Kidney (tissue), 14 donors: Measurements from ENCODE around the gene PEA15. TPM values are rescaled to one million over a fixed set of nuclear protein-coding genes. Genes with fewer than 3 reads are reported as not detected.

ENCODE experiments used
- DNase-seq, 5 donors: peaks; one replicate each; pipeline ENCODE4 v3.0.0-alpha.2; 2013 to 2020
- FAIRE-seq: peaks from 2 replicates; lab custom pipeline; 2012; peaks lifted over from hg19 to GRCh38; lab: Jason Lieb, UNC
- H3K27ac ChIP-seq, 2 donors: one replicate each; pipeline ENCODE4 v1.7.0; 2013; ENCODE audit warnings: low read depth in 2 of 2, low read length in 2 of 2, inconsistent platforms in 1 of 2
- H3K27me3 ChIP-seq: one replicate; pipeline ENCODE4 v1.7.1; 2013; ENCODE audit warnings: low read length, inconsistent platforms; ENCODE audit not compliant: control insufficient read depth, insufficient read depth
- H3K36me3 ChIP-seq, 3 donors: one replicate each; pipeline versions ENCODE4 v1.7.0 to v1.7.1; 2013; ENCODE audit warnings: low read length in 3 of 3, control low read depth in 1 of 3, inconsistent platforms in 1 of 3; ENCODE audit not compliant: insufficient read depth in 3 of 3, control insufficient read depth in 2 of 3
- H3K4me1 ChIP-seq, 3 donors: one replicate each; pipeline versions ENCODE4 v1.7.0 to v1.7.1; 2013; ENCODE audit warnings: low read length in 3 of 3, inconsistent platforms in 1 of 3, low read depth in 1 of 3; ENCODE audit not compliant: control insufficient read depth in 2 of 3, insufficient read depth in 2 of 3
- H3K4me3 ChIP-seq, 3 donors: one replicate each; pipeline versions ENCODE4 v1.7.0 to v1.8.1; 2013; ENCODE audit warnings: low read length in 3 of 3, control low read depth in 1 of 3, inconsistent platforms in 1 of 3
- H3K9ac ChIP-seq, 3 donors: one replicate each; pipeline versions ENCODE4 v1.7.0 to v1.7.1; 2013; ENCODE audit warnings: low read length in 3 of 3, control low read depth in 1 of 3, inconsistent platforms in 1 of 3
- H3K9me3 ChIP-seq, 3 donors: one replicate each; pipeline versions ENCODE4 v1.7.0 to v1.7.1; 2013; ENCODE audit warnings: low read length in 3 of 3, control low read depth in 1 of 3, inconsistent platforms in 1 of 3; ENCODE audit not compliant: control insufficient read depth in 2 of 3, insufficient read depth in 1 of 3
- intact Hi-C: fragments of 100-400 bp; cut with DNase I; formaldehyde crosslinking; loops from one replicate; pipeline ENCODE4 v1.11.1; 2022
- polyA plus RNA-seq: library from polyadenylated mRNA; stranded (reverse); fragments of 350-450 nt; fragmentation: Illumina TruSeq; extraction: RNeasy Lipid Tissue Mini Kit (QIAGEN cat#74804); gene quantifications from one replicate; pipeline ENCODE4 v1.2.3, GENCODE V29; 2014; ENCODE audit warnings: low read depth, low replicate concordance; ENCODE audit not compliant: insufficient read depth
- total RNA-seq: library from RNA; stranded (reverse); fragmentation: NEBNext Ultra II Directional; extraction: Animal tissue kit (Norgen Biotek cat#: 25700); gene quantifications from one replicate; pipeline ENCODE4 v1.2.1, GENCODE V29; 2021
- TF ChIP-seq, protein P1 (sequence below): IDR thresholded peaks from 3 replicates; pipeline ENCODE4 v1.5.1; 2012; ENCODE audit warnings: mild to moderate bottlenecking, moderate library complexity, borderline replicate concordance; ENCODE audit not compliant: insufficient read depth; ENCODE audit errors: extremely low read depth
- donor health status: control.
- donor health status: control.
- donor health status: control.
- donor health status: control.
- donor health status: control.
- donor health status: DM: yes; HTN: yes; CAD: no.
- donor health status: Normal renal cell carcinoma (clear cell type).

PEA15 gene
- total and polyA plus RNA-seq, 2 donors from 2014 or later, result 112 to 143 TPM

DNA sequence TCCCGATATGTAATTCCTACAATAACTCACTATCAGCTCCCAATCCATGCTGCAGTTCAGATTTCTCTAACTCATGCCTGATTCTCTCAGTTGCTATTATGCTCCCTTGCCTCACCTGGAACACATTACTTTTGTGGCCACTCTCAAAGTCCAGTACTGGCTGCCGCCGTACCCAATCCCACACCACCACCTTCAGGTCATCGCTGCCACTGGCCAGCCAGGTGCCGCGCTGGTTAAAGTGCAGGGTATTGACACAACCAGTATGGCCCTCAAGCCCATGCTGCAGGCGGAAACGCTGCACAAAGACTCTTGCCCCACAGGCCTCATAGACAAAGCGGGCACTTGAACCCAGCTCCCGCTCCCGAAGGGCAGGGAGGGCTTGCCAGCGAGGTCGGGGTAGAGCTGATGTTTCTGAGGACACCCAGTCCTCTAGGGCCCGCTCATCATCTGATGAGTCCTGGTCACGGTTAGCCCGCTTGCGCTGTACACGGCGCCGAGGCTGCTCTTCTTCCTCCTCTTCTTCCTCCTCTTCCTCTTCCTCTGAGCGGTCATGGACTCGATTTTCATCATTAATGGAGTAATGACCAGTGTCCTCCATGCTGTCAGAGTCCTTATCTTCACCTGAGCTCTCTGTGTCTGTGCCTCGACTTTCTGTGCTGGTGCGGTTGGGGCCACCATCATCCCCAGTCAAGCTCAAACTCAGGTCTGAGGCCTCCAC, 34.6 kb downstream of the PEA15 start:
- H3K9me3 ChIP-seq, result no peaks in the 10 kb centered on the region
- intact Hi-C loops, result no loop called here
- no peak overlapping the region for H3K9ac ChIP-seq
- FAIRE-seq, result no peak
- H3K27ac ChIP-seq, result no peak overlapping the region
- H3K27me3 ChIP-seq, result no peaks in the 10 kb centered on the region
- peaks cover 14 to 48% (median 33%) of the 10 kb centered on the region in 3 donors for H3K36me3 ChIP-seq
- no peak for DNase-seq
- TF ChIP-seq, protein P1, sequence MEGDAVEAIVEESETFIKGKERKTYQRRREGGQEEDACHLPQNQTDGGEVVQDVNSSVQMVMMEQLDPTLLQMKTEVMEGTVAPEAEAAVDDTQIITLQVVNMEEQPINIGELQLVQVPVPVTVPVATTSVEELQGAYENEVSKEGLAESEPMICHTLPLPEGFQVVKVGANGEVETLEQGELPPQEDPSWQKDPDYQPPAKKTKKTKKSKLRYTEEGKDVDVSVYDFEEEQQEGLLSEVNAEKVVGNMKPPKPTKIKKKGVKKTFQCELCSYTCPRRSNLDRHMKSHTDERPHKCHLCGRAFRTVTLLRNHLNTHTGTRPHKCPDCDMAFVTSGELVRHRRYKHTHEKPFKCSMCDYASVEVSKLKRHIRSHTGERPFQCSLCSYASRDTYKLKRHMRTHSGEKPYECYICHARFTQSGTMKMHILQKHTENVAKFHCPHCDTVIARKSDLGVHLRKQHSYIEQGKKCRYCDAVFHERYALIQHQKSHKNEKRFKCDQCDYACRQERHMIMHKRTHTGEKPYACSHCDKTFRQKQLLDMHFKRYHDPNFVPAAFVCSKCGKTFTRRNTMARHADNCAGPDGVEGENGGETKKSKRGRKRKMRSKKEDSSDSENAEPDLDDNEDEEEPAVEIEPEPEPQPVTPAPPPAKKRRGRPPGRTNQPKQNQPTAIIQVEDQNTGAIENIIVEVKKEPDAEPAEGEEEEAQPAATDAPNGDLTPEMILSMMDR, result no peak
- H3K4me1 ChIP-seq, result peaks cover 0 to 9% (median 8%) of the 10 kb centered on the region in 3 donors
- H3K4me3 ChIP-seq, result no peak overlapping the region

DNA sequence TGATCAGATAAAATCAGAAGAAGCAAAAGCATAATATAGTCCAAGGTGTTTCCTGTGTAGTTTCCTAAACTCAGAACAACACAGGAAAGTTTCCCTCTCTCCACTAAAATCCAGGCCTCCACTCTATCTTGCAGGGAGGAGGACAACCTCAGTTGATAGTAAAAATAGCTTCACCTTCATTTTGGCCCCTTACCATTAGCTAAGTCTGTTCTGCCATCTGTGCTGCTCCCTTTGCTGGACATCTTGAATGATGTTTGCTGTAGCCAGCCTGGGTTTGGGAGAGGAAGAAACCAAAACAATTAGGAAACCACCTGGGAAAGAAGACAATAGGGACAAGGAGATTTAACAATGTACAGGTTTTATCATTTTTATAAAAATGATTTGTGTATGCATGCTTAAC, 38.6 kb downstream of the PEA15 start:
- Histone ChIP-seq H3K9me3 (no peaks in the 10 kb centered on the region), H3K36me3 (peaks cover 4 to 15% (median 12%) of the 10 kb centered on the region in 3 donors), H3K27me3 (no peaks in the 10 kb centered on the region), H3K4me3 (no peak overlapping the region), H3K27ac (no peak overlapping the region), H3K4me1 (peaks cover 0 to 36% (median 19%) of the 10 kb centered on the region in 3 donors), H3K9ac (peak overlapping the region in 1 of 3 donors; percentile 16)
- FAIRE-seq, result no peak
- TF ChIP-seq, protein P1, result no peak
- intact Hi-C loops, result no loop called here
- no peak for DNase-seq

DNA sequence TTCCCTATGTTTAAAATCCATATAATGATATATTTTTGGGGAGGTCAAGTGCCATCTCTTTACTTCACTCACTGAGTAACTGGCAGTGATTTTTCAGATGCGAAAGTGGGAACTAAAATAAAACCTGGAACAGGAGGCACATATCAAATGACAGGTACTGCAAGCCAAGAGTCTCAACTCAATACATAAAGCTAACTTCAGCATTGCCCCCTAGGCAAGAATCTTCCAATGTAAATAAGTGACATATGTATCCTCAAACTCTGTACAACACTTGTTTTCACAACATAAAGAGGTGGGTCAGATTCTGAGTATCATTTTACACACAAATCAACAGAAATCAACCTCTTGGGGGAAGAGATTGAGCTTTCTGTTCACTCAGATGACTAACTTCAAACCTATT, 39.0 kb downstream of the PEA15 start:
- intact Hi-C loops, result no loop called here
- H3K36me3 ChIP-seq, result peaks cover 3 to 11% (median 9%) of the 10 kb centered on the region in 3 donors
- H3K9ac ChIP-seq, result no peak overlapping the region
- H3K9me3 ChIP-seq, result no peaks in the 10 kb centered on the region
- no peak overlapping the region for H3K4me3 ChIP-seq
- no peak overlapping the region for H3K27ac ChIP-seq
- no peaks in the 10 kb centered on the region for H3K27me3 ChIP-seq
- peaks cover 0 to 36% (median 19%) of the 10 kb centered on the region in 3 donors for H3K4me1 ChIP-seq
- DNase-seq (peak in 1 of 5 donors; percentile 18), FAIRE-seq (no peak)
- TF ChIP-seq, protein P1, result no peak
